ENCODE results near the gene PFKP.

PFKP gene

DNA sequence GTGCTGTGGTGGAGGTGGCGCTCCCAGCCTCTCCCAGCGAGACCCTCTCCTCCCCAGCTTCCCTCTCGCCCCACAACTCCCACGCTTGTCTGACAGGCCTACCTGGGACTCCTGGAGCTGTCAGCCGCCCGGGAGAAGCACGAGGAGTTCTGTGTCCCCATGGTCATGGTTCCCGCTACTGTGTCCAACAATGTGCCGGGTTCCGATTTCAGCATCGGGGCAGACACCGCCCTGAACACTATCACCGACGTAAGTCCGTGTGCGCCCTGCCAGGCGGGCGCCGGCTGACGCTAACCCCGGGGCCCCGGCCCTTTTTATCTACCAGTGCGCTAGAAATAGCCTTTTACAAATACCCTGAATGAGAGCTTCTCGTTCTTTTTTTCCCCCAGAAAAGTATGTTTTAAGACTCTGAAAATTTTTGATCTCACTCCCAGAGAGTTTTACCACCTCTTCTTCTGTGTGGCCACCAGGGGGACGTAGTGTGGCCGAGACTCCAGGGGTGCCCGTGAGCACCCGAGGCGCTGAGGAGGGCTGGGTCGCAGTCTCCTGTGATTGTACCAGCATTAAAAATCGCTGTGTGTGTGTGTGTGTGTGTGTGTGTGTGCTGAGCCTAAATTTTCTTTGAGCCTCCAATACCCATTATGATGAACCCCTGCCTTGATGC, 52.6 kb downstream of the PFKP start:
- no peak for DNase-seq

DNA sequence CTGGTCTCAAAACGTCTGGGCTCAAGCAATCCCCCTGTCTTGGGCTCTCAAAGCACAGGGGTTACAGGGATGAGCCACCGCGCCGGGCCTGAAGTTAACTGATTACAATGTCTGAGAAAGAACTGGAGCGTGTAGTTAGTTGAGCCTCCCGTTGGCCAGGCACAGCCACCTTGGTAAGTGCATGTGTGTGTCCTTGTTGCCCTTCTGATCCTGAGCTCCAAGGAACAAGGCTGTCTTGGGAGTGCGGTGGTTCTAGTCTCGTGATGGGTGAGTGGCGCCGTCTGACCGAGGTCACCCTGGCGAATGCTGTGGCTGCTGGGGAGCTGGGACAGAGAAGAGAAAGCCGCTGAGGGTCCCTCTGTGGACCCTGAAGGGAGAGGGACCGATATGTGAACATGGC, 54.7 kb downstream of the PFKP start:
- no peak for DNase-seq

DNA sequence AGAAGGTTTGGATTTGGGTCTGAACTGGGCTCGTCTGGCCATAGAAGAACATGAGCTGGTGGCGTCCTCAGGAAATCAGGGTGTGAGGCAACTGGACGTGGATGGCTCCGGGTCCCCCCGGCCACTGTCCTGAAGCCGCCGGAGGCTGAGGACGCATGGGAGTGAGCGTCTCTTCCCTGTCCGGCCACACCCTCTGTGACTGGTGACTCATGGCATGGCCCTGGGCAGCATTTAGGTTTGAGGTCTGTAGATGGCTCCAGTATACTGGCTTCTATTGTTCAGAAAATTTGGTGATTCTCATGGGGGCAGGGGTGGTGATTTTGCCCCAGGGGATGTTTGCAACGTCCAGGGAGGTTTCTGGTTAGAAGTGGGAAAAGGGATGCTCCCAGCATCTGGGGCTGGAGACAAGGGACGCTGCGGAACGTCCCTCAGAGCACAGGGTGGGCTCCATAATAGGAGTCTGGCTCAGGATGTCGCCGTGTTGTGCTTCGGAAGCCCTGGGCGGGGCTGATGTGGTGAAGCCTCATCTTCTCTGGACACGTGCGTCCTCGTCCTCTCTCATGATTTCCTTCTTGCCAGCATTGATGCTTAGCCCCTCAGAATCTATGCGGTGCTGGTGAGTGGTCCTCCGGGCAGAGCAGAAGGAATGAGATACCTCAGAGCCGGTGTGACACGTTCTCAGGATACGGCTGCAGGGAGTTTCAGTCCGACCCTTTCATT, 55.3 kb downstream of the PFKP start:
- DNase-seq, result no peak

DNA sequence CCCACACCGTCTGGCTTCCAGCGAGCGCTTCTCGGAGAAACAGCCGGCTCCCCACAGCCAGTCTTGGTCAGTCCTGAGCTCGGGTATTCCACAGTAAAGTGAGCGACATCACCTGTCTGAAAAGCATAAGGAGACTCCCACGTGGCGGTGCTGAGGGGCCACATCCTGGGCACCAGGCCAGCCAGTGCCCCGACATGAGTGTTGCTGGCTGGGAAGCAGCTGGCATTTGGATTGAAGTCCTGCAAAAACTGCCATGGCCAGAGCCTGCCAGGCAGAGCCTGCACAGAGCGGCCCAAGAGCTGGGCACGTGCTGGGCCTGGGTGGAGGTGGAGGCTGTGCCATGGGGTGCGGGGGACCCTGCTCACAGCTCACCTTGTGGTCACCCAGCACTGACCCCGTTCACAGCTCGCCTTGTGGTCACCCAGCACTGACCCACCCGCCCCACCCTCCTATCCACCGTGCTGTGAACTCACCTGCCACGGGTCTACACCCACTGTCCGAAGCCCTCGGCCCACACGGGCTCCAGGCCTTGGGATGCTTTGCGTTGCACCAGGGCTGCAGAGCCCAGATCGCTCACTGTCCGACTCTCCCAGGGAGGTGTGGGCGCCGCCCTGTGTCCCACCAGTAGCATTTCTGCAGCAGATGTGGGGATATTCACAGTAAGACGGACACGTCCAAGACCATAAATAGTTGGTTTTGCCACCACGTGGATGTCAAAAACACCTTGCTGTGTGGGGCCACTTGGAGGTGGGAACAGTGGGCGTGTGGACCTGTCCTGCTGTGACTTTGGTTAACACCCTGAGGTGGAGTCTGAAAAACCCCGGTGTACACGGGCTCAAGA, 56.4 kb downstream of the PFKP start:
- DNase-seq, result no peak

DNA sequence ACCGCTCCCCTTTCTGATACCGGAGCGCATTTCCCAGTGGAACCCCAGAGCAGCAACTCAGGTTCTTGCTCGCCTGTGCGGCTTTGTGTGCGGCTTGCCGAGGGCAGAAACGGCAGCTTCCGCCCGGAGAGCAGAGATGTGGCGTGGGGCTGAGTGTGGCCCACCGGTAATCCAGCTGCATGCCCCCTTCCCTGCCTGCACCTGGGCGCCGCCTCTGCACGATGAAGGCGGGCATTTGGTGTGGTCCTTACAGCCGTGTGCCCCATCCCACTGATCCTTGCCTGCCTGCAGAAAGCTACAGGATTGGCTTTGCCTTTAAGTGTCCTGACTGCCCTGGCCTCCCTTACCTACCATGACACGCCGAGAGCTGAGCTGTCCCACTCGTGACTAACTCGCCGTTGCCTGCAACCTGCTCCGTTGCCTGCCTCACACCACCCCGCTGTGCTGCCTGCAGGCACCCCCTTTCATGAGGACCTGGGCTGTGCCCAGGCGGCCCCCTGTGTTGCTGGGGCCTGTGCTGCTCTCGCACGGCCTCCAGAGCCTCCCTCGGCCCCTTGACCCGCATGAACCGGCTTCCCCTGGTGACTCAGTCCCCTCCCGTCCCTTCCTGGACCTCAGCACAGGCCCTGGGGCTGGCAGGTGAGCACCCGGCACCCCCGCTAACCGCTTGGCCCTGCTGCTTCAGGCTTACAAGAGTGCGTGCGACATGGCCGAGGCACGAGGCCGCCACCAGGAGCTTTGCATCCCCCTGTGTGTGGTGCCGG, 57.2 kb downstream of the PFKP start:
- no peak for DNase-seq

DNA sequence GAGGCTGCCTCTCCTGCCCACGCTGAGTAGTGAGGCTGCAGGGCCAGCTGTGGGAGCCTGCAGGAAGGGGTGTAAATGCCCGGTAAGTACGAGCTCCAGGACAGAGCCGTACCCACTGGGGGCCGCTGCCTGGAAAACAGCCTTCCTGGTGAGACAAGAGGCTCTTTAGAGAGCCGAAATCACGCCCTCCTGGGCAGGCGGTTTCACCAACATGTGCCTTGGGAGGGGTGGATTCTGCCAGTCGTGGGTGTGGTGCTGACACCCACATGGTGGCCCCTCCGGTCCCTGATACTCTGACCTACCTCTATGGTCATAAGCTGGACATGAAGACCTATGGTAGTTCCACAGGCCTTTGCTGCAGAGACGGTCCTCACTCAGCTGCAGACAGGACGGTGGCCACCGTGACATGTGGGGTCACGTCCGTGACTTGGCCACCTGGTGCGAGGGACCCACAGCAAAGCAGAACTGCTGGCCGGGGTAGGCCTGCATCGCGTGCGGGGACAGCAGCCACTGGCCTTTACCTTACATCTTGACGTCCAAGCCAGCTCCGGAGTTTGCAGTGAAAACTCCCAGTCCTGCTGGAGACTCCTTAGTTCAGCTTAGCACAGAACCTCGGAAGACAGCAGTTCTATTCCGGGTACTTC, 58.3 kb downstream of the PFKP start:
- no peak for DNase-seq

DNA sequence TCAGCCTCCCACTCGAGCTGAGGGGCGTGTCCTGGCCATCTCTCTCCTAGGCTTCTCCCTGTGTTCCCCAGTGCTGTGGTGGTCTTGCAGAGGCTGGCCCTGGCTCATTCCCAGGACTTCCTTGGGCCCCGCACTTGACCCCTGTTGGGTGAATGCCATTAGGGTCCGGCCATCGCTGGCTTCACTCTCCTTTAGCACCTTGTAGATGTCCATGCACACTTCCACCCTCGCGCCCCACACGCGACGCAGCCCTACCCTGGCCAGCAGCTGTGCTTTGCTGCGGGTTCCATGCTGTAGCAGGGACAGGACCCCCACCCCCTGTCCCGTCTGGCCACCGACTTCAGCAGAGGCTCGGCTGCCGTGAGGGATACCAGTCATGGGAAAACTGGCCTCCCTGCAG, 58.9 kb downstream of the PFKP start:
- DNase-seq, result no peak

DNA sequence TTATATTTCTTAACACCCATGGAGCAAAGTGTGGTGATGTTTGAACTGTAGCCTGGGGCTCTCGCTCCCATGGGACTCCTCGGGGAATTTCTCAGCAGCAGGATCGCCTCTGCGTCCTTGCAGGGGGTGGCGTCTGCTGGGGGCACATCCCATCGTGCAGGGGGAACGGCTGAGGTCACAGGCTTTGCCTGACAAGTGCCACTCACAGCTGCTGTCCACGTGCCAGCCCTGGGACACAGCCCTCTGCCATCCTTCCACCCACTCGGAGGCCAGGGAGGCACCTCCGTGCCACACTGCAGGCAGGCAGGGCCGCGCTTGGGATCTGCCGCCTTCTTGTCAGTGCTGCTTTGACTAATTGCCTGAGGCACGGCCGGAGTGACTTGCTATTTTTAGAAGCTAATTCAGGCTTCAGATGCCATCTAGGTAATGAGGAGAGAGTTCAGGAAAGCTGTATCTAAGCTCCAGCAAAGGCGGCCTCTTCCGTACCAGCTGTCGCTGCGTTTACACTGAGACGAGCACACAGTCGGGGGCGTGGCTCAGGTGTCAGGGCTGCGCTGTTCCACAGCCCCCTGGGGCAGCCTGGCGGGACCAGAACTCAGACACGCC, 59.5 kb downstream of the PFKP start:
- DNase-seq, result peak; percentile 85

DNA sequence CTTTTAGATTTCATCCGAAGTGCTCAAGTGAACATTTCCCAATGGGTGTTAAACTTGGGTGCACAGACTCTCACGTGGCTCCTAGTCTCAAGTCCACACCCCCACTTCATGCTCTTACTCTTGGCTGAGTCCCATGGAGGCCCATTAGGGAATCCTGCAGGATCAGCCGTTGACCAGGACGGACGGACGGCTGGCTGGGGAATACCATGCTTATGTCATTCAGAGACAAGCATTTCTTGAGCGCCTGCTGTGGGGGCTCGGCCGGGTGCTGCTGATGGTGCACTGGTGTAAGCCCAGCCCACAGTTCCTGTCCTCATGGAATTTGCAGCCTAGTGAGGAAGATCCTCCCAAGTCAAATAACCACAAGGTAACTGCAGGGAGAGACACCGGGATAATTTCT, 60.6 kb downstream of the PFKP start:
- no peak for DNase-seq

DNA sequence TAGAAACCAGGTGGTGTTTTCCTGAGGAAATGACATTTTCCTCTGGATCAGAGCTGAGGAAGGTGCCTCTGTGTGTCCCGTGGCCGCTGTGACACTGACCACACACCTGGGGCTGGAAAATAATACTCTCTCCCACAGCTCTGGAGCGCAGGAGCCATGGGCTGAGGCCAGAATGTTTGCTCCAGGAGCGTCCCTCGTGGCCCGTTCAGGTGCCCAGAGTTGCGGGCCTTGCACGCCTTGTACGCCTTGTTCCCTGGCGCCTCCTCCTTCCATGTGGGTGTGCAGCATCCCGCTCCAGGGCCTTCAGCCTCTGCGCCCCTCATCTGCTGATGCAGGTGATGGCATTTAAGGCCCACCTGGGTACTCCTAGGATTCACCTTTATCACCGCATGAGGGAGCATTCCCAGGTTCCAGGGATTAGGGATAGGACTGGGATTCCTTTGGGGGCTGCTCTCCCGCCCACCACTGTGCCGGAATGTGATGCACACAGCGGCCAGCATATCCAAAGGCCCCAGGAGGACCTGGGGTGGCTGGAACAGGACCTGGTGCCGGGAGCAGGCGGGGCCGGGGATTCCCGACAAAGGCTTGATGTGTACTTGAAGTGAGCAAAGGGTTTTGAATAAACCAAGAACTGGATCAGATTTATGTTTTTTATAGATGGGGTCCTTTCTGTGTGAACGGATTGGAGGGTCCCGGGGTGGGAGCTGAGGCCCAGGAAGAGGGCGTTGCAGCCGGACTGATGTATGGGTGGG, 61.2 kb downstream of the PFKP start:
- no peak for DNase-seq

DNA sequence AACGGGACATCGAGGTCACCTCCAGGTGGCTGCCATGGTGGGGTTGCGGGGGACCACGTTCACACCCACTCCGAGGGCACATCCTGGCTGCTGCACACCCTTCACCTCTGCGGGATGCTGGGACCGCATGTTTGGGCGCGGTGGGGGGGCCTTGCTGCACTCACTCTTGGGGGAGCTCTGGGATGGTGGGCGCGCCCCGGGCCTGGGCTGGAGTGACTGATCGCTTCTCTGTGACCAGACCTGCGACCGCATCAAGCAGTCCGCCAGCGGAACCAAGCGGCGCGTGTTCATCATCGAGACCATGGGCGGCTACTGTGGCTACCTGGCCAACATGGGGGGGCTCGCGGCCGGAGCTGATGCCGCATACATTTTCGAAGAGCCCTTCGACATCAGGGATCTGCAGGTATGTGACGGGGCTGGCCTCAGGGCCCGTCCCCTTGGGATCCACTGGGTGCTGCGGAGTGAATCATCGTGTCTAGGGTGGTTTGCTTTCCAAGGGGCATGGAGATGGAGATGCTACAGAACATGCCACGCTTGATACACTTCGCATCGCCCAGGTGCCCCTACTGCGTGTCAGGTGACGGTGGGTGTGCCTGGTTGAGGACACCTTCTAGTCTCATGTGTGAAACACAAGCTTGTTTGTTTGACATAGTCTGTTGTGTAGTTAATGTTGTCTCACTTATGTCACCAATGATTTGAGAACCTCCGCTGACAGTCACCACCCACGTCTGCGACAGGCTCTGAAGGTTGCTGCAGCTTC, 62.4 kb downstream of the PFKP start:
- DNase-seq, result no peak

DNA sequence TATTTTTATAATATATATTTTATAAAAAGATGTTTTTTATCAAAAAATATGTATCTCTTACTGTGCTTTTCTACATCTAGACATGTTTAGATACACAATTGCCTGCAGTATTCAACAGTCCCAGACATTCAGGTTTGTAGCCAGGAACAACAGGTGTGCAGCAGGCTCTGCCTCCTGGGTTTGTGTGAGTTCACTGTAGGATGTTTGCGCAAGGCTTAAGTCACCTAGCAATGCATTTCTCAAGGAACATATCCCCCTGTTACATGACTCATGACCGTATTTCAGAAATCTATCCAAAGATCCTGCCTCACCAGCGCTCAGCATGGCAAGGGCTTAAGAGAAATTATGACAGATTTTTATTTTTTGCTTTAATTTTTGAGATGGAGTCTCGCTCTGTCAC, 63.8 kb downstream of the PFKP start:
- no peak for DNase-seq

DNA sequence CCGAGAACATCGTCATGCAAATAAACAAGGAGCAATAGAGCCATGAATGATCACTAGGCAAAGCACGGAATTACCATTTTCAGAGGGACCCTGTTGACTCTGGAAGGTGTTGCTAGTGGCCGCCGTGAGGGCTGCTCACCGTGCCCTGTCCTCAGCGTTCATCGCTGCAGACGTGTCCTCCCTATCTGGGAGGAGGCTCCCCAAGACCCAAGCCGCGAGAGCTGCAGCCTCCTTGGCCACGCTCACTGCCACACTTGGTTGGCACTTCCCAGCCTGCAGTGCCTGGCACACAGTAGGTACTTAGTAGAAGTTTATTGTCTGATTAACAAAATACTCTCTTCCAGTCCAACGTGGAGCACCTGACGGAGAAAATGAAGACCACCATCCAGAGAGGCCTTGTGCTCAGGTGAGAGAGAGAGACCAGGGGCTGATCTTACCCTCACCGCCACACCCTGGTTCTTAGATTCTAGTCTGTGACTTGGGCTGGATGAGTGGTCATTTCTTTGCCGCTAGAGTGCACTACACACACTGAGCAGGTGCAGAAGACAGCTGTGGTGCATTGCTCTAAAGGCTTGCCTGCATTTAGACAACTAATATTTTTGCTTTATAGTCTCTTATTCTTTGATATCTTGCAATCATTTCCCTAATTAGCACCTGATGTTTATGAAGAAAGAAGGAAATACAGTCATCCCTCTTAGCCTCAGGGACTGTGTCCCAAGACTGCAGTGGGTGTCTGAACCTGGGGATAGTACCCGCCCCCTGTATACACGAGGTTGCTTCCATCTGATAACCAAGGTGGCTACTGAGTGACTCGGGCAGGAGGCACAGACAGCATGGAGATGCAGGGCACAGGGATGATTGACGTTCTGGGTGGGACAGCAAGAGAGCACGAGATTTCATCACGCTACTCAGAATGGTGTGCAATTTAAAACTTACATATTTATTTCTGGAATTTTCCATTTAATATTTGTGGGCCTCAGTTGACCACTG, 65.0 kb downstream of the PFKP start:
- DNase-seq, result no peak

DNA sequence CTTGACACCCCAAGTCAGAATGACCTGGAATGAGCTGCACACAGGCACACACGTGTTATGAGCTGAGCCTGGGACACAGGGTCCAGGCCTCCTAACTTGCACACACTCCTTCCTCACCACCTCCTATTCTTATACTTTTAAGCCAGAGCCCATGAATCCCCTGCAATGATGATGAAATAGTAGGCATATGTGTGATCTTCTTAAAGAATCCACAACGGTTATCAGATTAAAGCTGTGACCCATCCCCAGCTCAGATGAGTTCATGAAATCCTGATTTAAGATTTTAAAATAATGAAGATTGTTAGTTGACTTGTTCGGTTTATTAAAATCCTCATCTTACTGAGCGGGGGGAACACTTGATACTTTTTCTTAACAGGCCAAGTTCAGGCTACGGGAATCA, 66.6 kb downstream of the PFKP start:
- no peak for DNase-seq

DNA sequence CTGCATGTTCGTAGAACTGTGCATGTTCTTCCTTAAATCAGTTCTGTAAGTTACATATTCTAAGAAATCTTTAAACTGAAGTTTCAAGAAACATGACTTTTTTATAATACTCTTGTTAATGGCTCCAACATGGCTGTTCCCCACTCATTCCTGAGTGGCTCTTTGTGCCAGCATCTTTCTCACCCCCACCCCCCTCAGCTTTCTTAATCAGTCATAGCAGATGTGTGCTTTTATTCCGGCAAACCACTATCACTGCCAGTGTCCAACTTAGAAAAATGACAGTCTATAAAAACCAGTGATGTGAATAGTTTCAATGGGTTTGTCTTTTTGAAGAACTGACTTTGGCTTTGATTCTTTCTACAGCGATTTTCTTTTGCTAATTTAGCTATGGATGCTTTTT, 67.7 kb downstream of the PFKP start:
- DNase-seq, result no peak

DNA sequence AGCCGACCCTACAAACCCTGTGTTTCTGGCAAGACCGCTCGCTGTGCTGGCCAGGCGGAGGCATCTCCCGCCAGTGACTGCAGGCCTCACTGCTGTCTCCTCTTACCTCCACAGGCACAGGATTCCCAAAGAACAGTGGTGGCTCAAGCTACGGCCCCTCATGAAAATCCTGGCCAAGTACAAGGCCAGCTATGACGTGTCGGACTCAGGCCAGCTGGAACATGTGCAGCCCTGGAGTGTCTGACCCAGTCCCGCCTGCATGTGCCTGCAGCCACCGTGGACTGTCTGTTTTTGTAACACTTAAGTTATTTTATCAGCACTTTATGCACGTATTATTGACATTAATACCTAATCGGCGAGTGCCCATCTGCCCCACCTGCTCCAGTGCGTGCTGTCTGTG, 69.0 kb downstream of the PFKP start:
- DNase-seq, result no peak

DNA sequence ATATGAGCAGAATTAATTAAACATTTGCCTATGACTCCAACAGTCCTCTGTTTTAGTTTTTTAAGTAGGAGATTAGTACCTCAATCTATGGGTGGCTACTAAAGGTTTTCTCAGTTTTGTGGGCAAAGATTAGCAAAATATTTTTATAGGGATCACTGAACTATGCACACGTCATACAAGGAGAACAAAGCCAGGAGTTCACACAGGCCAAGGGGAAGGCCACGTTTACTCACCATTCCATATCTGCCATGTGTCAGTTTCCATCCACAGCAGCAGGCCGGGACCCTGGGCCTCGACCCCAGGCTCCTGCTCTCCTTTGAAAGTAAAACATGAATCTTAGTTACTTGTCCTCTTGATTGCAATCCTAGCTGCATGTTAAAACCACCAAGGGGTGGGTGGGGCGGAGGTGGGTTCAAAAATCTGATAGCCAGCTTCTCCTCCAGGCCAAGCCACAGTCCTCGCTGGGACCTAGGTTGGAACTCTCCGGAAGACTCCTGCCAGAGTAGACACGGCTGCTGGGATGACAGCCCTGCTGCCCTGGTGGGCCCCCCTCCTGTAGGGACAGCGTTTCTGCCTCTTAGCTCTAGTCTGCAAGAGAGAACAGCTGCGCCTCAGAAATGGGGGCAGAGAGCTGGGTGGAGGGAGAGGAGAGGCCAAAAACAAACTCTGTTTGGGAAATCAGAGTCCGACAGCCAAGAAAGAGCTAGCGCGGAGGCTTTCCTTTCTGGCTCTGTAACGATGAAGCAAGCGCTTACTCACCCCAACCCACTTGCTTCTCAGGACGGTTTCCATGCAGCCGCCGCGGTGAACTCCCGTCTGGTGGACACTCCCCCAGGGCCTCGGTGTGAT, 69.6 kb downstream of the PFKP start:
- DNase-seq, result no peak

DNA sequence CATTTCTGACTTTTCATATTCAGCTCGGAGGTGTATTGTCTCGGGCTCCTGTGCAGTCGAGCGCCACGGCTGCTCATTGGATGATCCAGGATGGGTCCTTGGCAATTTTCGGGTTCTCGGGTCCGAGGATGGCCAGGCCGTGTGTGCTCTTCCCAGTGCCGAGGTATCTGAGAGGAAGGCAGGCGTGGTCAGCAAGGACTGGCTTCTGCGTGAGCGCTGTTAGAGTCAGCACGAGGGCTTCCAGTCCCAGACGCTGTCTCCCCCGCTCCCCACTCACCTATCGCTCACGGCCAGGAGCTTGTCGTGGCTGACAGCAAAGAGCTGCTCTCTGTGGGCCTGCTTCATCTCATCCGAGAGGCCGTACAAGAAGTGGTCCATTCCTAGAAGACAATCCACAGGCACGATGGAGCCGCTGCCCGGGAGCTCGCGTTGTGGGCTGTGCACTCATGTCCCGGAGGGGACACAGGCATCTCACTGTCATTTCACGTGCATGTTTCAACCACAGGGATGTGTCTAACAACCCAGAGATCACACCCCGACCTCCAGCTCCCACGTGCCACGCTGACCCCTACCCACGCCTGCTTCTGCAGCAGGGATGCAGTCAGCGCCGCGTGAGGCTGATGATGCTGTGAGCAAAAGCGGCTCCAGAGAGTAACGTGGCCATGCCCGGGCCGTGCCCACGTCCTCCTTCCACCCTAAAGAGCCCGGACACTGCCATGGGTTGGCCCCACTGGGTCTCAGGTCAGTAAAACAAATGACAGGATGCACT, 70.8 kb downstream of the PFKP start:
- DNase-seq, result no peak
